NK-92 treated with Interleukin-12 subunit alpha and Interleukin-12 subunit beta, amount 100 ng/mL, for 24 hours (cell line): ENCODE data around the gene CELF2.

Experiments used
- DNase-seq: peaks from one replicate; lab custom pipeline; 2025; lab: John Stamatoyannopoulos, UW

Gene CELF2

DNA sequence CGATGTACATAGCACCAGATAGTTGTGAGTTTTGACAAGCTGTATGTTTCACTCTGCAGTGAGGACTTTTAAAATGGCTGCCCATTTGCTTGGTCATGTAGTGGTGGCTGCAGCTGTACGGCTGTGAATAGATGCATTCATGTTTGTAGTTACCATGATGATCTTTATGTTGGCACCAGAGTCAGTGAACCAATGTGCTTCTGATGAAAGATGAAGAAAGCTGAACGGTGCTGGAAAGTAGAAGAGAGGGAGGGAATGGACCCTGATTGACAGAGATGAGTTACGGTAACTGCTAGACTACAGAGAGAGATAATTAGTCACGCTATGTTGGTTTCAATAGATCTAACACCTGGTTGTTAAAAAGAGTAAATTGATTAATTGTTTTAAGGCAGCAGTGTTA, 256.8 kb downstream of the CELF2 start:
- no peak for DNase-seq

DNA sequence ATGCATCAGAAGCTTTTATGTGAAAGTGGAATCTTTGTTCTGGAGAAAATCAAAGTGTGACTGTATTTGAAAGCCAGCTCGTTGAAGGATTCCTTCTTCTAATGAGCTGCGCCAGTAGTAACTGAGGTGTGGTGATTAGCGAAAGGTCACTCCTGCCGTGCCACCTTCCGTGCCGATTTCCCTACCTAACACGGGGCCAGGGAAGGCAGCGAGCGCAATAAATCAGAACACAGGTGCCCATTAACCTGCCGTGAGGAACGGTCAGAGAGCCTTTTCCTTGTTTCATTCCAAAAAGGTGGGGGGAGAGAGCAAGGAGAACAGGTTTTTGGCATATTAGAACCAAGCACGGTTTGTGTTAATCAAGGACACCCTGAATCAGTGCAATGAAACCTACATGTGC, 258.0 kb downstream of the CELF2 start:
- no peak for DNase-seq

DNA sequence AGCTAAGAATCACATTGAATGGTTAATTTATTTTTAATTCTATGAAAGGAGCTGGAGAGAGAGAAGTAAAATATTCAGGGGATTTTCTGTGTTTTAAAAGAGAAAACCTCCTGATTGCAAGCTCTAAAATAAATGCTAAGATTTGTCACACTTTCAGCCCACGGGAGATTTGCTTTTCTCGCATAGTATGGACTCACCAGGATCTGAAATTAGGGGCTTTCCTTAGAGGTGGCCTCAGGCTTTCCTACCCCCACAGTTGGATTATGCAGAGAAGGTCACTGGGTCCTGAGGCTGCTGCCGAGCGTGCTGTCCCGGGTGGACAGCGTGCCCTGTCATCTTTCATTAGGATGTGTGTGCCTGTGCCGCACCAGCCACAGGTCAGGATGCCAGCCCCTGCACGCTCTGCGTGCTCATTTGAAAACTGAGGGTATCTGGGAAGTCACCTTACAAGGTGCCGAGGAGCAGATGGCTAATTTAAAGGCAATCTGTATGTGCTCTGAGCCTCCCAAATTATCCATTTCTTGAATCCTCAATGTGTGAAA, 258.8 kb downstream of the CELF2 start:
- no peak for DNase-seq

DNA sequence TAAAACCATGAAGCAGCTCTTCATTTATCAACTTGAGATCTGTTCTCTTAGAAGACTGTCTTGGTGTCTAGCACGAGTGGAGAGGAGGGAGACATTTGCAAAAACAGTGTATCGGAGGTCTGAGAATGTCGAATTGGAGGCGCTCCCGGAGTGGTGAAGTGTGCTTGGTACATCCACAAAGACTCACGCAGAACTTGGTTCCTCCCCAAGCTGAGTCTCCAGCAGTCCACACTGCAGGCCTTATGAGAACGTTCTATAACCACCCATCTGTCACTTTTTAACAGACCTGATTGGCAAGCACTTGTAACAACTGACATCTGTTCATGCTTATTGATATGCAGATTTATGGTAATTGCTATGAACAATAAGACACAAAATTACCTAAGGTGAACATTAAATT, 261.6 kb downstream of the CELF2 start:
- DNase-seq, result no peak

DNA sequence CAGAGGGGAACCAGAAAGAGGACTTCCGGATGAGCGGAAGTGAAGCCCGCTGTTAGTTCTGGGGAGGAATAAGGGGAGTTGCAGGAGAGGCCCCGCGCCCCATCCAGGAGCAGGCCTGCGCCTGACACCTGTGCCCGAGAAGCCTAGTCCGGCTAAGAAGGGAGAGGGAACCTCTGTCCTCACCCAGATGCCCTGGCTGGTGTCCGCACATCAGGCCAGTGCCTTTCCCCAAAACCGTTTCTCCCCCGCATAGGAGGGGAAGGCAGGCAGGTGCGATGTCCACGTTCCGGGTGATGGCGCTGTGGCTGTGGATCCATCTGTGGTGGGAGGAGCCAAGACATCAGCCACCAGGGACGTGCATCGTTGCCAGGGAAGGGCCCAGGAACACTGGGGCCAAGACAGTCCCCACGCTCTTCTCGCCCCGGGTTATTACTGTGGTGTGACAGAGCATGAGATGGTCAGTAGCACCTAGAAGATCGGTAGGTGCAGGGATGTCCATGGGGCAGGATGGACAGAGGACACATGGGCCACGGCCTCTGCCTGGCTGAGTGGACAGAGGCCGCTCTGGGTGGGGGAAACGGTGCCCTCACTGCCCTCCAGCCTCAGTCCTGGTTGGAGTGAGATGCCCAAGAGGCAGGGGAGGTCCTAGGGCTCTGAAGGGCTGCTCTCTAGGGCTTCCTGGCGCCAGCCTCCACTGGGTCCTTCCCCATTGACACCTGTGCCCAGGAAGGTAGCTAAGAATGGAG, 262.7 kb downstream of the CELF2 start:
- no peak for DNase-seq

DNA sequence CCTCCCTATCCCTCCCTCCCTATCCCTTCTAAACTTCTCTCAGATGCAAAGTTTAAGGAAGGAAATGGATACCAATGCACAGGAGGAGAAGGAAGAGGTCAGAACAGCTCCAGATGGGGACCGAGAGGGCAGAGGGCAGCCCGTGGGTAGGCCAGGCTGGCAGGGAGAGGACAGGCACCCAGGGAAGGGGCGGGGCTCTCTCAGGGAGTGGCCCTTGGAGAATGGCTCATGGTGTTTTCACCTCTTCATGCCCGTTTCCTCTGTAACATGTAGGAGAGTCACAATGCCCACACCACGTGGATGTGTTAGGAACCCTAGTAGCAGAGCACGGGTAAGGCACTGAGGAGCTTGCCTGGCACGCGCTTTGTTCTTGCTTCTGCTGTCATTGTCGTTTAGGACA, 264.5 kb downstream of the CELF2 start:
- DNase-seq, result no peak

DNA sequence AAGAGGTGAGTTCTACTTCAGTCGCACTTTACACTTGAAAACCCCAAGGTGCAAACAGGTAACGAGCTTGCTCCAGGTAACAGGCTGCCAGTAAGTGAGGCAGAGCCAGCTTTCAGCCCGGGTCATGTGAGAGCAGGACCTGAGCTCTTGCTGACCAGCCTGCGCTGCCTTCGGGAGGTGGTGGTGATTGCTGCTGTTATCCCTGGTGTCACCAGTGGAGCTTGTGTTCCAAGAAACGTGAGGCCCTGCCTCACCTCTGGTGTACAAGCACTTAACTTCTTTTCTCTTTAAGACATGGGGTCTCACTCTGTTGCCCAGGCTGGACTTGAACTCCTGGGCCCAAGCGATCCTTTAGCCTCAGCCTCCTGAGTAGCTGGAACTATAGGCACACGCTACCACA, 265.0 kb downstream of the CELF2 start:
- no peak for DNase-seq

DNA sequence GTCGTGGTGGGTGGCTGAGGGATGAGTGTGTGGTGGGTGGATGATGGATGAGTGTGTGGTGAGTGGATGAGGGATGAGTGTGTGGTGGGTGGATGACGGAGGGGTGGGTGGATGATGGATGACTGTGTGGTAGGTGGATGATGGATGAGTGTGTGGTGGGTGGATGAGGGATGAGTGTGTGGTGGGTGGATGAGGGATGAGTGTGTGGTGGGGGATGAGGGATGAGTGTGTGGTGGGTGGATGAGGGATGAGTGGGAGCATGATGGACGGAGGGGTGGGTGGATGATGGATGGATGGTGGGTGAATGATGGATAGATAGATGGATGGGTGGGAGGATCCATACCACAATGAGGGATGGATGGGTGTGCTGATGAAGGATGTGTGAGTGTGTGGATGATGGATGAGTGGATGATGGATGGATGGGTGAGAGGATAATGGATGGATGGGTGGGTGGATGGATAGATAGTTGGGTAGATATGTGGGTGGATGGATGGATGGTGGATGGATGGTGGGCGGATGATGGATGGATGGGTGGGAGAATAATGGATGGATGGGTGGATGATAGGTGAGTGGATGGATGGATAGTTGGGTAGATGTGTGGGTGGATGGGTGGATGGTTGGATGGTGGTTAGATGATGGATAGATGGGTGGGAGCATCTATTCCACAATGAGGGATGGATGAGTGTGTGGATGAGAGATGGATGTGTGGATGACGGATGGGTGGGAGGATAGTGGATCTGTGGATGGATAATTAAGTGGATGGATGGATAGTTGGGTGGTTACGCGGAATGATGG, 266.8 kb downstream of the CELF2 start:
- DNase-seq, result no peak

DNA sequence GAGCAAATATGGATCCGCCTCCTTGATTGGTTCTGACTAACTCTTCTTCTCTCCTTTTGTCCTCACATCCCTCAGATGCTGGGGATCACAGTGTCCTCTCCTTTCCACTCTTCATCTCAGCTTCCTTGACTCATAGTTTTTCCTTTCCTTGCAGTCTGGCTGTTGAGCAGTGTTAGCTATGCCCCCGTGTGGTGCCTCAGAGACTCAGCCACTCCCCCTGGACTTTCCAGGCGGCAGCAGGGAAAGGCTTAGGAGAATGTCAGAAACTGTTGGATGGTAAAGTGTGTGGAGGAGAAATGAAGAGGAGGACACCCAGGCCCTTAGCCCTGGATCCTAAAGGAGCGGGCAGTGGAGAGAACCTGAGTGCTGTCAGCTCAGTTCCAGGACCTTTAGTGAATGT, 267.5 kb downstream of the CELF2 start:
- no peak for DNase-seq

DNA sequence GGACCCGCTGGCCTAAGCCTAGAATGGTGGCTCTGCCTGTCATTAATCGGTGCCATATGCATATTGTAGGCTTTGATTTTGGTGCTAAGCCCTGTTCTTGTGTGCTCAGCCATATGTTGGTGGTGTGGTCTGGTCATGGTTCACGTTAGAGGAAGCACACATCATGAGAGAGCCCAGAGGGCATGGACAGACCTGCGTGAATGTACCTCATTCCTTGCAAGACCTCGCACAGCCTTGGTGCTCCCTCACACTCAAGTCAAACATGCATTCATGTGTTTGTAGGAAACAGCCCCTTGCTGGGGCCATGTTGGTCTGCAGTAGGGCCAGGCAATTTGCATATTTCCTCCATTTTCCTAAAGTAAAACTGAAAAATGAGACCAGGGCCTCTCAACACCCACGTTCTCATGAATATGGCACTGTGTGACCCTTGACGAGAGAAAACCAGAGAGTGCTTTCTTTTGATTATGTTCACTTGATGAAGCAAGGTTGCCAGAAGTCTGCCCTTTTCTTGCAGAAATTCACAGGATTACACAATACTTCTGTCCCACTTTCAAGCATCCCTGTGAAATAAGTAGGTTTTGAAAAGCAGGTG, 268.7 kb downstream of the CELF2 start:
- no peak for DNase-seq

DNA sequence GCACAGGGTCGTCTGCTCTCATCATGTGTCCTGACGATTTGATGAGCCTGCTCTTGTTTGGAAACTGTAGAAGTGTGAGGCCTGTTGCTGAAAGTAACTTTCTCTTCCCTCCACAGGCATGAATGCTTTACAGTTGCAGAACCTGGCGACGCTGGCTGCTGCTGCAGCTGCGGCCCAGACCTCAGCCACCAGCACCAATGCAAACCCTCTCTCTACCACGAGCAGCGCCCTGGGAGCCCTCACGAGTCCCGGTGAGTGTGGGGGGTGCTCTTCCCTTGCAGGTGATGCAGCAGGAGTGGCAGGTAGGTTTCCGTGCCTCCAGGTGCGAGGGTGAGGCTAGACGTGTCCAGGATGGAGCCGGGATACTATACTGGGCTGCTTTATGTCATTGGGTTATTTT, 270.6 kb downstream of the CELF2 start:
- DNase-seq, result no peak

DNA sequence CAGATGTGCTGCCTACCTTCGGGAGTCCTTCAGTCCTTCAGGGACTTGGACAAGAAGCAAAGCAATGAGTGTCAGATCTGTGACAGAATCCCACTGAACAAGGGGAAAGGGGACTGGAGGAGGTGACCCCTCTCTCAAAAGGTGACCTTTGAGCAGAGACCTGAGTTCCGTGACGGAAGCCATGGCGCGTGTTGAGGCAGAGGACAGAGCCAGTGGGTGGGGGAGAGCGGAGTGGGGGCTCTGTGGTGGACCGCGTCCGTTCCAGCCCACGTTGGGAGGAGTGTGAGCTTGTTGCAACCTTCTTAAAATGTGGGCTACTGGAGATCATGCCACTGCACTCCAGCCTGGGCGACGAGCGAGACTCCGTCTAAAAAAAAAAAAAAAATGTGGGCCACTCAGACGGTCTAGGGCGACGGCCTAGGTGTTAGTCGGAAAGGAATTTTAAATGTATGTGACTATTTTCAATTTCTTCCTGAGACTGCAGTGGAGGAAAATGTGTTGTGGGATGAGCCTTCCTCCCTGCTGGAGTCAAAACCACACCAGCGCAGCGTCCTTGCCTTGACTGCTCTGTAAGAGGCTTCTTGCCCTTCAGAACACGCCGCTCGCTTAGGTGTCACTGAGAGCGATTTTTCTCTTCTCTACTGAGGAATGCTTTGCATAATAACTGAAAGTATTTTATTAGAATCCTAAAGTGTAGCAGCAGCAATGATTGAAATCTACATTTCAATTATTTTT, 272.7 kb downstream of the CELF2 start:
- no peak for DNase-seq

DNA sequence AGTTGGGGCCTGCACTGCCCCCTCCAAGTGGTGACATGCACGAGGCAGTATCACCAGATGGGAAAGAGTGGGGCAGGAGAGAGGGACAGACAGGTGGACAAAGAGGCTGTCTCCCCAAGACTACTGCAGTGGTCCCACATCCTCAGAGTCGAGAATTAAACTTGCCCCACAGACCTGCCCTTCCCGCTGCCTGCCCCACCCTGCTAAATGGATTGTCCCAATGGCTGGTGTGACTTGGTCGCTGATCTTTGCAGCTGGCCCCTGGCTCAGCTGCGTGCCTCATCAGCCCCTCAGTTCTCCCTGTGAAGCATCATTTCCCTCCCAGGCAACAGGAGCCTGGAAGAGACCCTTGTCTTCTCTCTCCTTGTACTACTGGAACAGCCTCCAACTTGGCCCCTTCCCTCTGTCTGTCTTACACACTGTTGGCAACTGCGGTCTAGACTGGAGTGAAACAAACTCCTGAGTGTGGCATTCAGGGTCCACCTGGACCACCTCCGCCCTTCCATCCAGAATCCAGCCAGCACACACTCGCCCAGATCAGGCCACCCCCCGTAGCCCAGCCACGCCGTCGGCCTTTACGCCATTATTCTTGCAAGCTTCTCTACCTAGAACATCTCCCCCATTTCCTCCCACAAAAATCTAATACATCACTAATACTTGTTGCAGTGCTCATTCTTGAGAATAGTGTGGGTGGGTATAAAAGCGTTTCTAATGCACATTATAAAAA, 275.1 kb downstream of the CELF2 start:
- DNase-seq, result no peak

DNA sequence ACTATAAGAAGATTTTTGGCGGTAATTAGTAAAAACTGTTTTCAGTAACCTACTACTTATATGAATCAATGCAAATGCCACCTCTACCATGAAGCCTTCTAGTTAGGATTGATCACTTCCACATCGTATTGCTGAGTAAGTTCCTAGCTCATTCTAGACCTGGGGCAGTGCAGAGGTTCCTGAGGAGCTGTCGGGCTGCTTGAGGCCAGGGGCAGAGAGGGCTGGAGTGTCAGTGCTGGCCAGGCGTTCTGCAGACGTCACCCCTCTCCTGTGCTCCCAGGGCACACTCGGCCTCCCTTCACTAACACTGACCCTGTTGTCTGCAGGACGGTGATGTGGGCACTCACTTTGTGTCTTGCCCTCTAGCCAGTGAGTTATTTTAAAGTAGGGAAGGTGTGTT, 275.7 kb downstream of the CELF2 start:
- no peak for DNase-seq

DNA sequence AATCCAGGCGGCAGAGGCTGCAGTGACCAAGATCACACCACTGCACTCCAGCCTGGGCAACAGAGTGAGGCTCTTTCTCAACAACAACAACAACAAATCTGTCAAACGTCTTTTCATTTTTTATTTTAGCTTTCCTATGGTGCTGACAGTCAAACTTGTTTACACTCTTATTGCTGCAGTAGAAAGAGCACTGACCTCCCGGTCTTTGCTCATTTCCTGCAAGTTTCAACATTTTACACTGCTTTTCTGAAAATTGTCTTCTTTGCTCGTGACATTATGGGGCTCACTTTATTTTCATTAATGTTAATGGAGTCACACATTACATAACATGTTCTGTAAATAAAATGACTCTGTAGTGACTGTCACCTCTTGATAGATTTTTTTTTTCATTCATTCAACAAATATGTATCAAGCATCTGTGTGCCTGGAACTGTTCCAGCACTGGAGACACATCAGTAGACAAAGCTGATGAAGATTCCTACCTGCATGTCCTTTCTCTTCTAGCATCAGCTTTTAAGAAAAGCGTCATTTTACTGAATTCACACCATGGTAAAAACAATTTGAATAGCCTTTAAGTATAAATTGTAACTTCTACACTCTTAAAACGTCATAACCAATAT, 277.3 kb downstream of the CELF2 start:
- no peak for DNase-seq

DNA sequence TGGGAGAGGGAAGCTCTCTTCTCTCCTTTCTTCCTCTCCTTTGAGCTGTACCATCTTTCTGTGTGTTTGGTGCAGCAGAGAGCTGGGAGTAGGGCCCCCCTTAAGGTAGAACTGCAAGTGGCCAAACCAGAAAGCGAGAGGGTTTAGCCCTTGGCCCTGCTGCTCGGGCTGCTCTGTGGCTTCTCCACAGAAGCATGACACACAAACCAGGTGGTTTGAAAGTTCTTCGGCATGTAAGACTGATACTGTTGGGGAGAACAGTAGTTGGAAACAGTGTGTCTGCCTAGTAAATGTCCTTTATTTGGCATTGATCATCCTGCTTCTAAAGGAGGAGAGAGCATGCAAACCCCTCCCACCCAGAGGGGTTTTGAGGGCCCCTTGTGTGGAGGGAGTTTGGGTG, 277.8 kb downstream of the CELF2 start:
- DNase-seq, result no peak

DNA sequence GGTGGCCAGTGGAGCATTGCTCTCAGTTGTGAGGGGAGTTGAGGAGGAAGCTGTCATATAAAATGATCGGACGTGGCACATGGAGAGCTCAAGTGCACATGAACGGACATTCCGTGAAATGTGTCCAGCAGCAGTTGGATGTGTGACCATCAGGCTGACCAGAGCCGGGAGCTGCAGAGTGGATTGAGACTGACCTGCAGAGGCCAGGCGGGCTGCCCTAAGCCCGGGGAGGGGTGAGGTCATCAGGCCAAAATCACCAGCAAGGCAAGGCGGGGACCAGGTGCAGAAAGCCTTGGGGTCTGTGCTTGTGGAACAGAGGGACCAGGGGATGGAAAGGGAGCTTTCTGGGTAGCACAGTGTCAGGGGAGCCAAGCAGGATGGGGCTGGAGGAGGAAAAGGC, 279.5 kb downstream of the CELF2 start:
- DNase-seq, result no peak

DNA sequence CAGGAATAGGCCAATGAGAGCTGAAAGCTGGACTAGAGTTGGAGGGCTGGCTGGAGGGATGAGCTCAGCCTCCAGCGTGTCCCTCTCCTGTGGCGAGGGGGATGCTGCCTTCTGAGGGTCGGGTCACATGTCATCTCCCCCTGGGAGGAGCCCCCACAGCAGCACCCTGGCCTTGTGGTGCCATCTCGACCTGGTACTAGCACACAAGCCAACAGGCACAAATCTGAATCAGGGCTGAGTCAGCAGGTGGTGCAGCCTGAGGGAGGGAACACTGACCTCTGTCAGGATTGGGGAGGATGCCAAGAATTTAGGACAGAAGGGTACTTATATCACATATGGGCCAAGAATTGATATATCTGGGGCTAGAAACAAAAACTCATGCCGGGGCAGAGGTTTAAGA, 280.4 kb downstream of the CELF2 start:
- DNase-seq, result no peak

DNA sequence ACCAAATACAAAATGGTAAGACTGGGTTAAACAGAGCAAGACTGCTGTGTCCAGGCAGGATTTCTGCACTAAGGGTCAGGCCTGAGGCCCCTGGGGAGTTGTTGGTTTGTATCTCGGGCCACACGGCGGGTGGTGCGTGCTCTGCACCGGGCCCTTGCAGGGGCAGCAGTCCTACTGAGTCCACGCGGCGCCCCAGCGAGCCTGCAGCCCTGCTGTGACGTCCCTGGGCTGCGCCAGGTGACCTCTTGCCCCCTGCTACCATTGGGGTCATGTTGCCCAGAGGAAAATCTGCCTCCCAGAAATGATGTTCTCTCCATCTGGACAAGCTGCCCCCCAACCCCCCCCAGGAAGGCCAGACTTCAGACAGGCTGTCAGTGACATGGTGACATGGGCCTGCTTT, 281.5 kb downstream of the CELF2 start:
- DNase-seq, result no peak

DNA sequence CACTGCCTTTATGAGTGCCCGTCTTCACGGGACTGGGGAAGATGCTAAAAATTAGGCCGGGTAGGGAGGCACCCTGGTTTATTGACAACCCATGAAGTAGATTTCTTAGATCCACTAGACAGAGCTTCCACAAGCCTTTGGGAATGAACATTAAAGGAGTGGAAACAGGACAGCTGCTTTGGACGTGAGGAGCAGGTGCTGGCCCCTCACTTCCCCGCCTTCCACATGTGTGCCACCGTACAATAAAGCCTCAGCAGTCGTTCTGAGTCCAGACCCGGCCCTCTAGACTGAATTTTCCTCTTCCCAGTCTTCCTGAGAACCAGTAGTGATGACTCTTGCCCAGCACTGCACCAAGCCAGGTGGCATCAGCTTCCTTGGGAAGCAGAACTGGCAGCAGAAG, 282.4 kb downstream of the CELF2 start:
- no peak for DNase-seq

DNA sequence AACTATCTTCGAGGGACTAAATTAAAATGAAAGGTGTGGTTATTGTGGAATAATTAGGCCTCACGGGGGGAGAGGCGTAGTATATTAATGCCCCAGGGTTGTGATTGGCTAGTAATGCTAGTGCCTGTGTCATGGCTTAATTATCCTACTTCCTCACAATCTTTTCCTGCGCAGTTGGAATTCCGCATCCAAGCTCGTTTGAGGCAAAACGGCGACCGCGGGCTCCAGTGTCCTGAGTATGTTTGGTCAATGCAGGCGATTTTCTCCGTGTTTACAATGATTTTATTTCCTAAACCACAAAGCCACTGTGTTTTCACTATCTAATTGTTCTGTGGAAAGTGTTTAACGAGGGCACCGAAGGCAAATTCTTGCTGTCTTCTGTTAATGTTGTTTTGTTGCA, 282.9 kb downstream of the CELF2 start:
- no peak for DNase-seq
